ENCODE results near the gene HOXB4.

The HOXB4 gene

DNA sequence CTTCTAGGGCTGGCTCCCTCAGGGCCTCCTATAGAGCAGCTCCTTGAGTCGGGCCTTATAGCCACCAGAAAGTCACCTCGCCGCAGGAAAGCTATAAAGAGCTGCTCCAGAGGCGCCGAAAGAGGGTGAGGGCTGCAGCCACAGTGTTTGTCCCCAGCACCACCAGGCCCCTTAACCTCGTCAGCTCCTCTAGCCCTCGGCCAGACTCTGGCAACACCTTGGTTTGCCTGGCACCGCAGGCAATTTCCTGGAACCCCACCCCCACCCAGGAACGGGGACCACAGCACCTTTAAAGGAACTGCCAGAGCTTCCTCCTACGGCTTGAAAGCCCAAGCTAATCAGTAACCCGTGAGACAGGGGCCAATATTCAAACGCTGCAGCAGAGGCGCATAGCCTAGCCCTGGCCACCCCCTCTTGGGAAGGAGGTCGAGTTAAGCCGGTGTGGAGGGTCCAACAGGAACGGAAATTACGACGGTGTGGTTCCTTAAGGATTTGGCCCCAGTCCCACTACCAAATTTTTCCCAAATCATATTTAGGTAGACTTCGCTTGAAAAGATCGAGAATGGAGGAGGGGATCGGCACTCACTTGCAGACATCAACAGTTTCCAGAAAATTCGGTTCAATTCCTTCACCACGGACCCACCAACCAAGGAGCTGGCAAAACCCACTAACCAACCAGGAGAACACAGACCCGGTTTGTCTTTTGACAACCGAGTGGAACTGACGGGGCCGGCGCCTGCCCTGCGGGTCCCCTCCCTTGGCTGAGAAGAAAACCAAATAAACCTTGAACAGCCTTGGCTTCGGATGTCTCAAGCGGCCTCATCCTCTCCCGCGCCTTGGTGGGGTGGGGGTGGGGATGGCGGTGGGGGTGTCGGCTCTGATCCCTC is 23.6 kb upstream of the HOXB4 start:
- in situ Hi-C loops (cut with MboI; ENCODE audit: low sequenced_read_pairs) = no loop called here

GRCh38 chr17:48601207-48601538 is 23.0 kb upstream of the HOXB4 start:
- in situ Hi-C loops (cut with MboI; ENCODE audit: low sequenced_read_pairs) = no loop called here

- in situ Hi-C loops (cut with MboI; ENCODE audit: low sequenced_read_pairs) = no loop called here
Measured at GRCh38 chr17:48600244-48601098, 22.3 kb upstream of the HOXB4 start.

DNA sequence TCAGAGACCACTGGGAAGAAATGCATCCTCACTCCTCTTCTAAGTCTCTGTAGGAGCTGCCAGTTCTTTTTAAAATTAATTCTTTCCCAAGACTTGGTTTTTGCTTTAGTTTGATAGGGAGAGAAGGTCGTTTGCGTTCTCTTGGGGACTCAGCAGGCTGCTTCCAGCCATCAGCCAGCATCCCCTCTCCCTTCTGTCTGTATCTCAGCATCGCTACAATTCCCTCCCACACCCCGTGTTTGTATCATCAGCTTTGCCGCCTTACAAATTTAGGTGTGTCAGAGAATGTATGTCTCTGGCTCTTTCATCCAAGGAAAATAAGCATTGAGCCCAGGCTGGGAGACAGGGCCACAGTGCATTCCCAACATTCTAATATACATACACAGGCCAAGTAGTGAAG is 21.2 kb upstream of the HOXB4 start:
- in situ Hi-C loops (cut with MboI; ENCODE audit: low sequenced_read_pairs) = no loop called here

DNA sequence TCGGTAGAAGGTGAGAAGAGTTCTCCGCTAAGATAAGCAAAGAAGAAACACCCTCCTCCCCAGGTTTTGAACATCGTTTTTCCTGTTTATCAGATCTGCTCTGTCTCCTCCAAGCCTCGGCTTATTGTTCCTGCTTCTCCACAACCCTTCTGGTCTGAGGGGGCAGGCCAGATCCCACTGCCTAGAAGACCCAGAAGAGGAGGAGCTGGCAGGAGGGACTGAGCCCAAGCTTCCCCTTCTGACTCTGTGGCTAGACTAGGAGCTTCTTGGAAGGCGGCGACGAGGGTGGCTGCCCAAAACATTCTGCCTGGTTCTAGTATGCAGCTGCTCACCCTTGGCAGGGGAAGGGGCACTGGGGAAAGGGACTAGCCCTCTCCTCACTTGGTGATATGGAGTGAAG is 20.6 kb upstream of the HOXB4 start:
- in situ Hi-C loops (cut with MboI; ENCODE audit: low sequenced_read_pairs) = no loop called here

DNA sequence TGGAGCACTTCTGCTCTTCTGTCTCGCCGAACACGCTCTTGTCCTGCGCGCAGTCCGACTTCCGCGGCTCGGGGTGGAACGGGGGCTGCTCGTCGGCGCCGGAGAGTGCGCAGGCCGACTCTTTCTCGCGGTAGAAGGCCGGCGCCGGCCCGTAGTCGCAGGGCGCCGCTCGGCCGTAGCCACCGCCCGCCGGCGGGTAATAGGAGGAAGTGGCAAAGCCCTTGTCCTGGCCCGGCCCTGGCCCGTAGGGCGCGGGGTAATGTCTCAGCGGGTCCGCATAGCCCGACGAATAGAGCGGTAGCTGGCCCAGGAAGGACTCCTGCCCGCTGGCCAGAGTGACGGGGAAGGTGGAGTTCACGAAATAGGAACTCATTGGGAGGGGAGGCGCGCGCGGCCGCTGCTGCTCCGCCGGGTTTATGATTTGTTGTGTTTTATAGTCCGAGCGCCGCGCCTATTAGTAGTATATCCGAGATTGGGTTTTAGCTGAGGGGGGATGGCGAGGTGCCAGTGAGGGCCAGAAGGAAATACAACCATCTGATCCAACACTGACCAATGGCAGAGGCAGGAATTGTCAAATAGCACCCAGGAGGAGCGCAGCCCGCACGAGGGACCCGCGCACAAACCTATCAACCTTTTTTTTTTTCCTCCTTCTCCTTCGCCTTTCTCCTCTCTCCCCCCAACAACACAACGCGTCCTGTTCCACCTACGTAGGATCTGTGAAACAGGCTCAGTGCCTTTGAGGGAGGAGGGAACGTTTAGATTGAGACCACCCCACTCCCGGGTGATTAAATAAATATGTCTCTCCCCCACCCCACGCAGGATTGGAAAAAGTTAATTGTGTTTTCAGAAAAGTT is 19.9 kb upstream of the HOXB4 start:
- in situ Hi-C loops (cut with MboI; ENCODE audit: low sequenced_read_pairs) = no loop called here

GRCh38 chr17:48597528-48597777 is 19.3 kb upstream of the HOXB4 start:
- in situ Hi-C loops (cut with MboI; ENCODE audit: low sequenced_read_pairs) = no loop called here

GRCh38 chr17:48596735-48597527 is 18.8 kb upstream of the HOXB4 start:
- in situ Hi-C loops (cut with MboI; ENCODE audit: low sequenced_read_pairs) = no loop called here

DNA sequence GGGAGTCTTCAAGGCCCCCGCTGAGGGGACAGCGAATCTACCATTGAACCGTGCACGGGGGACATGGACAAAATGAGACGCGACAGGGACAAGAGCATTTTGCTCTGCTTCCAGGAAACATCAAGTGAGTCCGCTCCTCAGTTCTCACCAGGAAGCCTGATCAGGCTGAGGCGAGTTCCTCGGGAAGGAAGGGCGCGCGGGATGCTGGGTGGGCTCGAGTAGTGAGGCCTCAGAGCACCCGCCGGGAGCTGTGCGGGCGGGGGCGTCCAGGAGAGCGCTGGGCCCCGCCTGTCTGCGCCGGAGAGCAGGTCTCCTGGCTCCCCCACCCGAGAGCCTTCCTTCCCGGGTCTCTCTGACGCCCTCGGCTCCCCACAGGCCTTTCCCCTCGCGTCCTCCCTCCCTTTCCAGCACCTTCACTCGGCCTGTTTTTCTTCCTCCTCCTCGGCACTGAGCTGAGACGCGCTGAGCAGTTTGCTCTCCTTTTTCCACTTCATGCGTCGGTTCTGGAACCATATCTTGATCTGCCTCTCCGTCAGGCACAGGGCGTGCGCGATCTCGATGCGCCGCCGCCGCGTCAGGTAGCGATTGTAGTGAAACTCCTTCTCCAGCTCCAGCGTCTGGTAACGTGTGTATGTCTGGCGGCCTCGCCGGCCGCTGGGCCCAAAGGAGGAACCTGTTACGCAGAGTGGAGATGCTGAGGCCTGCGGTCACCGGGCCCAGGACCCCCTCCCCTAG is 18.0 kb upstream of the HOXB4 start:
- in situ Hi-C loops (cut with MboI; ENCODE audit: low sequenced_read_pairs) = no loop called here

GRCh38 chr17:48595278-48595999 is 17.3 kb upstream of the HOXB4 start:
- in situ Hi-C loops (cut with MboI; ENCODE audit: low sequenced_read_pairs) = no loop called here

DNA sequence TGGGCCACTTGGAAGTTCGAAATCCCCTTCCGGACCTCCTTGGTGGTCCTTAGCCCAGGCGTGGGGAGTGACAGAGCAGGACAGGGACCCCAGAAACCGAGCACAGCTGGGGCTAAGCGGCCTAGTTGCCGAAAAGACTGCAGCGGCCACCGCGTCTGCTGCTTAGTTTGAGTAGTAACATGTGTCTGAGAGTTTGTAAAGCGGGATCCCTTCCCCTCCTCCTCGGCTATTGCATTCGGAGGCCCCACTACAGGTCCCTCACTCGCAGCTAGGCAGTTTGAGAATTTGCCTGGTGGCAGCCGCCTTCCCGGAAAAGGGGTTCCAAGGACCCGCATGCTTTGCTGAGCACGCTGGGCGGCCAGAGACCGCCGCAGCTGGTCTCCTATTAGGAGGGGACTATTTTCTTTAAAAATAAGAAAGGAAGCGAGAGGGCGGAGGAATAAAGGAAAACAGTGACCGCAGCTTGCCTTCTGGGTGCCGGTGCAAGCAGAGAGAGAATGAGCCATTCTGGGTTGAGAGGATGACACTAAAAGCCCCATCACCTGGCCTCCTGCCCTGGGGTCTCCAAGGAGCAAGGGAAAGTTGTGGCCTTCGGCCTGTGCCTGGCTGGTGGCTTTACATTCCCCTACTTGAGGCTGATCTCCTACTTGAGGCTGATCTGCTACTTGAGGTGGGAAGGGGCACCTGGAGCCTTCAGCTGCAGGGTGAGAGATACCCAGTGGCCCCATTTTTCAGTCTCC is 16.6 kb upstream of the HOXB4 start:
- in situ Hi-C loops (cut with MboI; ENCODE audit: low sequenced_read_pairs) = no loop called here

- in situ Hi-C loops (cut with MboI; ENCODE audit: low sequenced_read_pairs) = no loop called here
Measured at GRCh38 chr17:48593840-48594537, 15.8 kb upstream of the HOXB4 start.

GRCh38 chr17:48593126-48593829 is 15.1 kb upstream of the HOXB4 start, which contains the start of gene HOXB5:
Gene HOXB5, minus strand, starts transcription at chr17:48593779. Its CDS starts 97 bp downstream, at chr17:48593682.
- in situ Hi-C loops (cut with MboI; ENCODE audit: low sequenced_read_pairs) = no loop called here

DNA sequence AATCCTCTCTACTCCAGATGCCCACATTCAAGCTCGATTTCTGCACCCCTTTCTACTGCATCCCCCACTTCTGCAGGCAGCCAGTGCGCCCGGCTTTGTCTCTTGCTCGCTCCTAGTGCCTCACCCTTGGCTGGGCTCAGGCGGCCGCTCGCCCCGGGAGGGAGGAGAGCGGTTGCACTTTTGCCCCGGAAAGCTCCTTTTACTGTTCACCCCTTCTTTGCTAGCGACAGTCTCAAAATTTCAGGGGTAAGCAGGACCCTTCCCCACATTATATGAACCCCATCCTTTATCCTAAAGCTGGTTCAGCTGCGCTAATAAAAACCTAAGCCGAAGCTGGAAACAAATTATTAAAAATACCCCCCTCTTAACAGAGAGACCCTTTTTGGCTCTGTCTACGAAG is 14.4 kb upstream of the HOXB4 start:
- in situ Hi-C loops (cut with MboI; ENCODE audit: low sequenced_read_pairs) = no loop called here

DNA sequence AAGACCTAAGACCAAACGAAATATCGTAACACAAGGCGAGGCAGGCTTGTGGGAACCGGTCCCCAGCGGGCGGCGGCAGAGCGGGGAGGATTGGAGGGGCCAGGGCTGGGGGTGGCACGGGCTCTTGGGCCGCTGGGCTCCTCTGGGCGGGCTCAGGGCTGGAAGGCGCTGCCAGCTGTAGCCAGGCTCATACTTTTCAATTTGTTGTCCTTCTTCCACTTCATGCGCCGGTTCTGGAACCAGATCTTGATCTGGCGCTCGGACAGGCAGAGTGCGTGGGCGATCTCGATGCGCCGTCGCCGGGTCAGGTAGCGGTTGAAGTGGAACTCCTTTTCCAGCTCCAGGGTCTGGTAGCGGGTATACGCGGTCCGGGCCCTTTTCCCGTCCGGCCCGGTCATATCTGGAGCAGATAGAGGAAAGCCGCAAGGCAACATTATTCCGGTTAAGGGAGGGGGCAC is 13.9 kb upstream of the HOXB4 start:
- in situ Hi-C loops (cut with MboI; ENCODE audit: low sequenced_read_pairs) = no loop called here

DNA sequence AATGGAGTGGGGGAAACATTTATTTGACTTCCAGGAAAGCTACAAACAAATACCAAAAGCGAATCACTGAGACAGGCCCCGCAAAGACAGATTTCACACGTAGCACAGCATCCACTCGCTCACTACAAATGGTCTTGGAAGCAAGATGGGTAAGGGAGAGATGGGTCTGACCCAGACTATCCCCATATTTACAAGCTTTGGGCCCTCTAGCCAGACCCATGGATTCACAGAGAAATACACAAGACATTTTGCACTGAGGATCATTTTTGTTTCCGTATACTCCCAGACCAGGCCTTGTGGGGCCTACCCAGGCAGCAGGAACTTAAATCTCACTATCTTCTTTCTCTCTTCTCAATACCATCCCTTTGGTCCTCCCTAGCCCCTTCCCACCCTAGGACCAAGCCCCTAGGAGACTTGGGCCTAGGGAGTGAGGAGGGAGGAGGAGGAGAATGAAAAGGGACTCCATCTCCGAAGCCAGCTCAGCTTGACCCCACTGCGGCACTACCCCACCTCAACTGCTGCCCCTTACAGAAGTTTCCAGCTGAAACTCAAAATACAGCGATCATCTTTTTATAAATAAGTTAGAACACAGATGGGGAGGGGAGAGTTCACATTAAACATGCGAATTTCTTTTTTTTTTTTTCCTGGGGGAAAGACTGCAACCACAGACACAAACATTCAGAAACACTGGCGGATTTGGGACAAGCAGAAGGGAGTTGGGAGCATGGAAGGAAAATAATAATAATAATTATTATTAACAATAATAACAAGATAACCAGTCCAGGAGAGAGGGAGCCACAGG is 13.3 kb upstream of the HOXB4 start:
- in situ Hi-C loops (cut with MboI; ENCODE audit: low sequenced_read_pairs) = no loop called here

All from hTERT RPE-1 (cell line).